ENCODE results near the gene PTDSS2.

The PTDSS2 gene

DNA sequence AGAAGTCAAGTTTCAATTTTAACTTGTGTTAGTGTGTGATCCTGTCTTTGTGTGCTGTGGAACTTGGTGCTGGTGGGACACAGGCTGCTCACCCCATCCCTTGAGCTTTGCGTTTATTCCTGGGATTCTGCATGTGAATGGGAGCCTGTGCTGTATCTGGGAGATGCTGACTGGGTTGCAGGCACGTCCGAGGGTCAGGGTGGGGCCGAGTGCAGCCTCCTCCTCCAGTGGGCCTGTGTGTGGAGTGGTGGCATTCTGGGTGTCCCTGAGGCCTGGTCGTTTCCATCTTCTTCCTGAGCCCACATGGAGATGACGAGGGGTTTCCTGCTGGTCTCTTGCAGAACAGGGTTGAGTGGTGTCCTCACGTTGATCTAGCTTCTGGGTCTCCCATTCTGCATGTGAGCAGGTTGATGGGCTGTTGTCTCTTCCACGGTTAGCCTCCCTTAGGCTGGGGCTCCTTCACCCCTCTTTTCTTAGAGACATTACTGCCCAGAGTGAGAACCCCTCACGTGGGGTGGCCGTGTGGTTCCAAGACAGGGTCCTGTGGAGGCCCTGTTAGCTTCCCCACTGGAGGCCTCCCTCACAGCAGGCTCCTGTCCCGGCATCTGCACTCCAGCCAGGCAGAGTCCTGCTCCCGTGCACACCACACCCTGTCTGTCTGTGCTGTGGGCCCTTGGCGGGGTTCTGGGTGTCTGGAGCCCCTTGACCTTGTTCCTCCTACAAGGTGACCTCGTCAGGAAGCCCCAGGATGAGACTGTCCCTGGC, 4.9 kb downstream of the PTDSS2 start:
- Histone ChIP-seq H3K9me2 (replicated peaks; ENCODE audit: low read depth, low read length) (no peaks in the 10 kb centered on the region), H4K20me1 (ENCODE audit: insufficient read depth, low read length, poor library complexity, severe bottlenecking) (peaks cover 15% of the 10 kb centered on the region), H3K4me2 (ENCODE audit: low read depth, low read length, poor library complexity, severe bottlenecking) (no peak overlapping the region), H3K4me3 (ENCODE audit: low read length, poor library complexity, severe bottlenecking) (no peak overlapping the region), H3K27me3 (ENCODE audit: insufficient read depth, low read length, poor library complexity, severe bottlenecking) (no peaks in the 10 kb centered on the region), H3K9me3 (ENCODE audit: insufficient read depth, low read depth, low read length) (no peaks in the 10 kb centered on the region), H3K36me3 (ENCODE audit: insufficient read depth, low read length) (no peaks in the 10 kb centered on the region; the same call in 1 of the 2 replicates), H3K4me1 (ENCODE audit: insufficient read depth, low read length, poor library complexity, severe bottlenecking) (peaks cover 31% of the 10 kb centered on the region), H2AFZ (ENCODE audit: low read length) (no peak overlapping the region), H3K9ac (ENCODE audit: low read depth, low read length, poor library complexity, severe bottlenecking) (peak overlapping the region; percentile 30), H3F3A (ENCODE audit: low read depth) (no peaks in the 10 kb centered on the region), H3K79me2 (ENCODE audit: insufficient read depth, low read length) (peaks cover 51% of the 10 kb centered on the region; the same call in 1 of the 2 replicates)
- no peak for TF ChIP-seq EZH2phosphoT487 (IDR thresholded peaks at IDR 0.05; ENCODE audit: borderline replicate concordance)
- no peak for TF ChIP-seq CTCF (conservative IDR thresholded peaks at IDR 0.05; ENCODE audit: low read length)

- H3K9me2 ChIP-seq (replicated peaks; ENCODE audit: low read depth, low read length): no peaks in the 10 kb centered on the region
- H3K9ac ChIP-seq (ENCODE audit: low read depth, low read length, poor library complexity, severe bottlenecking): peak overlapping the region; percentile 30
- H2AFZ ChIP-seq (ENCODE audit: low read length): no peak overlapping the region
- H3K4me3 ChIP-seq (ENCODE audit: low read length, poor library complexity, severe bottlenecking): no peak overlapping the region
- no peak overlapping the region for H3K4me2 ChIP-seq (ENCODE audit: low read depth, low read length, poor library complexity, severe bottlenecking)
- H3K36me3 ChIP-seq (ENCODE audit: insufficient read depth, low read length): peaks cover under 1% of the 10 kb centered on the region; the same call in 1 of the 2 replicates
- TF ChIP-seq EZH2phosphoT487 (IDR thresholded peaks at IDR 0.05; ENCODE audit: borderline replicate concordance) (no peak), CTCF (conservative IDR thresholded peaks at IDR 0.05; ENCODE audit: low read length) (no peak)
- H3K79me2 ChIP-seq (ENCODE audit: insufficient read depth, low read length): peaks cover 46% of the 10 kb centered on the region; the same call in 1 of the 2 replicates
- H3K27me3 ChIP-seq (ENCODE audit: insufficient read depth, low read length, poor library complexity, severe bottlenecking): no peaks in the 10 kb centered on the region
- peaks cover 15% of the 10 kb centered on the region for H4K20me1 ChIP-seq (ENCODE audit: insufficient read depth, low read length, poor library complexity, severe bottlenecking)
- no peaks in the 10 kb centered on the region for H3F3A ChIP-seq (ENCODE audit: low read depth)
- H3K4me1 ChIP-seq (ENCODE audit: insufficient read depth, low read length, poor library complexity, severe bottlenecking): peaks cover 31% of the 10 kb centered on the region
- no peaks in the 10 kb centered on the region for H3K9me3 ChIP-seq (ENCODE audit: insufficient read depth, low read depth, low read length)
Observed at GRCh38 chr11:455566-456147, 5.6 kb downstream of the PTDSS2 start.

DNA sequence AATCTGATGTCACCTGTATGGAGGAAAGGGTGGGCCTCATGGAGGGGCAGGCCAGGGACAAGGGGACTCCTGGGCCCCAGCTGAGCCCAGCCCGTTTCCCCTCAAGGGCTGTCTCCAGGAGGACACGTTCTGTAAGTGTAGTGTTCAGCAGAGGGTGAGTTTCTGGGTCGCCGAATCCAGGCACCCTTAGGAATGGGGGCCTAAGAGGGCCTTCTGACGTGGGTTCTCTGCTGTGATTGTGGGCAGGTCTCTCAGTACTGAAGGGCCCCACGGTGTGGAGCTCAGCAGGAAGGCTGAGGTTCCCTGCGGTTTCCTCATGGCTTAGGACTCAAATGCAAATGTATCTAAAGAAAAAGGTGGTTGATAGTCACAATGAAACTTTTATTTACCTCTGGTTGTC, 6.5 kb downstream of the PTDSS2 start:
- peak overlapping the region; percentile 43 for H3K4me2 ChIP-seq (ENCODE audit: low read depth, low read length, poor library complexity, severe bottlenecking)
- no peak overlapping the region for H3K4me3 ChIP-seq (ENCODE audit: low read length, poor library complexity, severe bottlenecking)
- peaks cover 9% of the 10 kb centered on the region; the same call in 1 of the 2 replicates for H3K36me3 ChIP-seq (ENCODE audit: insufficient read depth, low read length)
- no peak overlapping the region for H2AFZ ChIP-seq (ENCODE audit: low read length)
- no peaks in the 10 kb centered on the region for H3K9me3 ChIP-seq (ENCODE audit: insufficient read depth, low read depth, low read length)
- TF ChIP-seq CTCF (conservative IDR thresholded peaks at IDR 0.05; ENCODE audit: low read length) (no peak), EZH2phosphoT487 (IDR thresholded peaks at IDR 0.05; ENCODE audit: borderline replicate concordance) (no peak)
- H3K27me3 ChIP-seq (ENCODE audit: insufficient read depth, low read length, poor library complexity, severe bottlenecking): no peaks in the 10 kb centered on the region
- peaks cover 24% of the 10 kb centered on the region for H3K4me1 ChIP-seq (ENCODE audit: insufficient read depth, low read length, poor library complexity, severe bottlenecking)
- no peaks in the 10 kb centered on the region for H3F3A ChIP-seq (ENCODE audit: low read depth)
- H3K9ac ChIP-seq (ENCODE audit: low read depth, low read length, poor library complexity, severe bottlenecking): peak overlapping the region; percentile 11
- no peaks in the 10 kb centered on the region for H3K9me2 ChIP-seq (replicated peaks; ENCODE audit: low read depth, low read length)
- H3K79me2 ChIP-seq (ENCODE audit: insufficient read depth, low read length): peaks cover 39% of the 10 kb centered on the region; the same call in 1 of the 2 replicates
- peaks cover 10% of the 10 kb centered on the region for H4K20me1 ChIP-seq (ENCODE audit: insufficient read depth, low read length, poor library complexity, severe bottlenecking)
